T-helper 1 cell (primary cell): ENCODE results near the gene BLOC1S1.

Experiments used
- DNase-seq, 5 donors: peaks; one replicate each; pipeline ENCODE4 v3.0.0-alpha.2; 2012 to 2020
- total RNA-seq, 4 donors: gene quantifications; one replicate each; lab custom pipeline; 2026; lab: John Stamatoyannopoulos, UW

The BLOC1S1 gene
- total RNA-seq = 4.9 to 6.9 (median 5.9) reads per million in 4 donors

- peak; percentile 90 to 97 (median 91) for DNase-seq
Measured at GRCh38 chr12:55715833-55716581, at the start of gene BLOC1S1. Gene BLOC1S1, plus strand, starts transcription at chr12:55716046. Its CDS starts 6 bp downstream, at chr12:55716052.

GRCh38 chr12:55666508-55666907 is 49.3 kb upstream of the BLOC1S1 start:
- DNase-seq = no peak

DNA sequence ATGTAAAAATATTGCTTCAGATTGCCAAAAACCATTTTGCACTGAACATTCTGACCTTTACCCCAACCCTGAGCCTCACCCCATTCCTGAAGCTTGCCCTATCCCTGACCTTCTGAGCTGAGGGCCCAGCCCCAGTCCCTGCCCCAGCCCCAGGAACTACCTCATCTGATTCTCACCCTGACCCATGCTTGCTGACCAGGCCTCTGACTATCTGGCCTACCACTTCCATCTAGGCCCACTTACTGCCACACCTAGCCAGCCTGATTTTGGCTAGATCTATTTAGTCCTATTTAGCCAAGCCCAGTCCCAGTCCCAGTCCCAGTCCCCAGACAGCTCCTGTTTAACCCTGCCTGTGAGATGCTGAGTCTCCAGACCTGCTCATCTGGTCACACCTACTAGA is 45.6 kb upstream of the BLOC1S1 start:
- DNase-seq = no peak

DNA sequence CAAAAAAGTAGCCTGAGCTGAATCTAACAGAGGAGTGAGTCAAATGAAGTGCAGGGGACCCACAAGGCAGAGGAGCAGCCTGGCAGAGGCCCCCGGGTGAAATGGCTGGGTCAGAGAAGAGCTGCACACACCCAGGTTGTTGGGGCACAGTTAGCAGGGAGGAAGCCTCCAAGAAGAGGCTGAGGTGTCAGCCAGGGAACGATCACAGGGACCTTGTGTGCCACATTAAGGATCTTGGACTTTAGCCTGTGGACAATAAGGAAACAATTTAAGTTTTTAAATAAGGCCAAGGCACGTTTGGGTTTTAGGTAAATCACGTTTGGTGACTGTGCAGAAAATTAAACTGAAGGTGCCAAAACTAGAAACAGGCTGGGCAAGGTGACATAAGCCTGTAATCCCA is 44.1 kb upstream of the BLOC1S1 start:
- no peak for DNase-seq

GRCh38 chr12:55673638-55674037 is 42.2 kb upstream of the BLOC1S1 start:
- no peak for DNase-seq

- DNase-seq = no peak
Measured at GRCh38 chr12:55675666-55676065, 40.2 kb upstream of the BLOC1S1 start.

DNA sequence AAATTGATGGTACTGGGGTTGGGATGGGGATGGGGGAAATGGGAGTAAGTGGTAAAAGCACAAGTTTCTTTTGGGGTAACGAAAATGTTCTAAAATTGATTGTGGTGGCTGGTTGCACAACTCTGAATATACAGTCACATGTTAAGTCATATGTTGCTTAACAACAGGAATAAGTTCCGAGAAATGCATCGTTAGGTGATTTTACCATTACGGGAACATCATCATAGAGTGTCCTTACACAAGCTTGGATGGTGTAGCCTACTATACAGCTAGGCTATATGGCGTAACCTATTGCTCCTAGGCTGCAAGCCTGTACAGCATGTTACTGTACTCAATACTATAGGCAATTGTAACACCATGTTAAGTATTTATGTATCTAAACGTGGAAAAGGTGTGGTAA is 39.1 kb upstream of the BLOC1S1 start:
- DNase-seq = no peak

GRCh38 chr12:55679691-55680090 is 36.2 kb upstream of the BLOC1S1 start:
- no peak for DNase-seq

- DNase-seq = no peak
Measured at GRCh38 chr12:55681142-55682077, 34.4 kb upstream of the BLOC1S1 start.

- DNase-seq = no peak
Measured at GRCh38 chr12:55682087-55682796, 33.6 kb upstream of the BLOC1S1 start.

GRCh38 chr12:55683676-55684075 is 32.2 kb upstream of the BLOC1S1 start:
- no peak for DNase-seq

DNA sequence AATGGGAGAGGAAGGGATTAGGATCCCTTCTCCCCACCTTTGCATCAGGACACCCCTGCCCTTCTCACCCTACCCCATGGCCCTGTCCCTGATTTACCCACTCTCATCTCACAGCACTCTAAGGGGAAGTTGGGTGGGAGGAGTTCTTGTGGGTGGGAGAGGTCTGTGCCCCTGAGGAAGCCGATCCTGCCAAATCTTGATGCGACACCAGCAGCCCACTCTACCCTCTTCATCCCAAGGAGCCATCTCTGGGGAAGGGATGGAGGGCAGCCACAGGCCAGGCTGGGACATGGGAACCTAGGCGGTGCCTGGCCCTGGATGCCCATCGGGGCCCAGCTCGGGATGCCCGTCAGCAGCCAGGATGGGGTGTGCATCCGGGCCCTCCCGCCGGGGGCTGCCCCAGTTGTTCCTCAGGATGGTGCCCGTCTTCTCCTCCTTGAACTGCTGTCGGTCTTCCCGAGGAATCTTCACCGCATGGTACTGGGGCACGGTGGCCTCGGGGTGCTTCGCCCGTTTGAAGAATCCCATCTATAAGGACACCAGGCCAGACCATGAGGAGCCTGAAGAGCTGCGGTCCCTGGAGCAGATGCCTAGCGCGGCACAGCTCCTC is 31.0 kb upstream of the BLOC1S1 start:
- no peak for DNase-seq

- no peak for DNase-seq
Measured at GRCh38 chr12:55685671-55686070, 30.2 kb upstream of the BLOC1S1 start.

GRCh38 chr12:55686366-55687010 is 29.4 kb upstream of the BLOC1S1 start:
- no peak for DNase-seq

- DNase-seq = no peak
Measured at GRCh38 chr12:55687746-55688145, 28.1 kb upstream of the BLOC1S1 start.

GRCh38 chr12:55688716-55689655 is 26.9 kb upstream of the BLOC1S1 start:
- no peak for DNase-seq

DNA sequence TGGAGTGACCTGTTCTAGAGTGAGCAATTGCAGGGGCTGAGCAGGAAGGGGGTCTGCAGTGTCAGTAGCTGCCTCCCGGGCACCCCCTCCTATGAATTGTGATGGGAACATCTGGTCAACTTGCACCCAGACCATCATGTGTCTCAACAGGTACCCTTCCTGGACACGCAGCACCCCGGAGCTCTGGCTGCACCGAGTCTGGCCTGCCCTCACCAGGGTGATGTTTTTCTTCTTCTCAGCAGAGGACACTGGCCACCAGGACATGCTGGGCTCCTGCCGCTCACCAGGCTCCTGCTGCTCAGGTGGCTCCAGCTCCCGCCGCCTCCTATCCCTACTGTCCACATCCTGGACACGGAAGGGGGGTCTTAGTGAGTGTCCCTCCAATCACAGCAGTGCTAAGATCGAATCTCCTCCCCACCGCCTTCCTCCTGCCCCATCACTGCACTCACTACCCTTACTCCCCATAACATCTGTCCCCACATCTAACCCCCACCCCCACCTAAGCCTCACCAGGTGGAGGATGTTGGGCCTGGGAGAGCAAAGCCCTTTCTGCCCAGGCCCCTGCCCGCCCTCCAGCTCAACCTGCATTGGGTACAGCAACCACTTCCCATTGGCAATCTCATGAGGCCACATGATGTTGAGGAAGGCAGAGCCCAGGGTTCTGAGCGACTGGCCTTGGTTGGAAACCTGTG is 23.1 kb upstream of the BLOC1S1 start:
- no peak for DNase-seq

GRCh38 chr12:55693323-55694187 is 22.3 kb upstream of the BLOC1S1 start:
- no peak for DNase-seq

GRCh38 chr12:55694188-55694515 is 21.7 kb upstream of the BLOC1S1 start:
- DNase-seq = no peak
